Retinal pigment epithelial cell (primary cell): Measurements from ENCODE around the gene PSIP1.

ENCODE experiments used
- DNase-seq: peaks from one replicate; pipeline ENCODE4 v3.0.0-alpha.2; 2010; ENCODE audit warnings: low read depth
- H3K4me3 ChIP-seq: 2 replicates; pipeline ENCODE4 v1.5.1; 2011; ENCODE audit warnings: mild to moderate bottlenecking, low read length, control low read depth, moderate library complexity
- TF ChIP-seq, protein P1 (sequence below): conservative IDR thresholded peaks from 2 replicates; pipeline ENCODE4 v1.5.1; 2011; ENCODE audit warnings: low read depth, low read length, control low read depth, inconsistent platforms

PSIP1 gene

DNA sequence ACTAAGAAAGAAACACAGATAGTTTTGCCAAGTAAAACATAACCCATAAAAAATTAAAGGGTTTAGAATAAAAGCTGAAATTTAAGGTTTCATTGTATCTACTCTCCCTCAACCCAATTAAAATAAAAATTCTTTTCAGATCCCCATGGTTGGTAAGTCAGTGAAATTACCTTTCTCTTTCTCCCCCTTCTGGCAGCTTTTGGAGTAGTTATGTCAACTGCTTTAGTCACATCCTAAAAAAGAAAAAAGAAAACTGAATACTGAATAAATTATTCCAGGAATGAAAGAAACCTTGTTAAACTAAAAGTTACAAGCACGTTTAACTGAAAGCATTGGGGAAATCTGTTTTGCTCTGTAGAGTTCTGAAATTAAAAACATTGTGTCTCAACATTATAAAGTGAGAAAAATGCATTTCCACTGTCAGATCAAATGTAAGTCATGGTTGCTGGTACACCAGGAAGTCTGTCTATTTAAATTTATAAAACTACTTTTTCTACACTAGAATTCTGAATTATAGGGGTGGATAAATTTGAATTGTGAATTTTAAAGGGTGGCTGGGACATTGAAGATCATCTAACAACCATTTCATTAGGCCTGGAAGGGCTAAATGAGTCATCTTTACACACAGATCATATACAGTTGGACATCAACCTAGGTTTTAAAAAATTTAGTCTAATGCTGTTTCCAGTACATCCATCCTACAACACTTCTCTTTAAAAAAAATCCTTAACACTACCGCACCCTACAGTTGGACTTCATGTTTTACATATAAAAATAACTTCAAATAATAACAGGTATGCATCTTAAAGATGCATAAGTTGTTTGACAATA lies 24.7 kb downstream of the PSIP1 start:
- no peak for DNase-seq
- H3K4me3 ChIP-seq = no peak overlapping the region
- TF ChIP-seq, protein P1, sequence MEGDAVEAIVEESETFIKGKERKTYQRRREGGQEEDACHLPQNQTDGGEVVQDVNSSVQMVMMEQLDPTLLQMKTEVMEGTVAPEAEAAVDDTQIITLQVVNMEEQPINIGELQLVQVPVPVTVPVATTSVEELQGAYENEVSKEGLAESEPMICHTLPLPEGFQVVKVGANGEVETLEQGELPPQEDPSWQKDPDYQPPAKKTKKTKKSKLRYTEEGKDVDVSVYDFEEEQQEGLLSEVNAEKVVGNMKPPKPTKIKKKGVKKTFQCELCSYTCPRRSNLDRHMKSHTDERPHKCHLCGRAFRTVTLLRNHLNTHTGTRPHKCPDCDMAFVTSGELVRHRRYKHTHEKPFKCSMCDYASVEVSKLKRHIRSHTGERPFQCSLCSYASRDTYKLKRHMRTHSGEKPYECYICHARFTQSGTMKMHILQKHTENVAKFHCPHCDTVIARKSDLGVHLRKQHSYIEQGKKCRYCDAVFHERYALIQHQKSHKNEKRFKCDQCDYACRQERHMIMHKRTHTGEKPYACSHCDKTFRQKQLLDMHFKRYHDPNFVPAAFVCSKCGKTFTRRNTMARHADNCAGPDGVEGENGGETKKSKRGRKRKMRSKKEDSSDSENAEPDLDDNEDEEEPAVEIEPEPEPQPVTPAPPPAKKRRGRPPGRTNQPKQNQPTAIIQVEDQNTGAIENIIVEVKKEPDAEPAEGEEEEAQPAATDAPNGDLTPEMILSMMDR = peak; percentile 67

DNA sequence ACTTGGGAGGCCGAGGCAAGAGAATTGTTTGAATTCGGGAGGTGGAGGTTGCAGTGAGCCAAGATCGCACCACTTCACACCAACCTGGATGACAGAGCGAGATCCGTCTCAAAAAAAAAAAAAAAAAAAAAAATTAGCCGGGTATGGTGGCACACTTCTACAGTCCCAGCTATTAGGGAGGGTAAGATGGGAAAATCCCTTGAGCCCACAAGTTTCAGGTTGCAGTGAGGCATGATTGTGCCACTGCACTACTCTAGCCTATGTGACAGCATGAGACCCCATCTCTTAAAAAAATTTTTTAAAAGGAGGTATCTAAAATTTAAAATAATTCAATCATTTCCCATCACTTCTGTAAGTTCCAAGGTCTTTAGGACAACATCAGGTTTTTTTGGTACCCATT lies 26.0 kb downstream of the PSIP1 start:
- TF ChIP-seq, protein P1 = no peak
- no peak for DNase-seq
- no peak overlapping the region for H3K4me3 ChIP-seq

DNA sequence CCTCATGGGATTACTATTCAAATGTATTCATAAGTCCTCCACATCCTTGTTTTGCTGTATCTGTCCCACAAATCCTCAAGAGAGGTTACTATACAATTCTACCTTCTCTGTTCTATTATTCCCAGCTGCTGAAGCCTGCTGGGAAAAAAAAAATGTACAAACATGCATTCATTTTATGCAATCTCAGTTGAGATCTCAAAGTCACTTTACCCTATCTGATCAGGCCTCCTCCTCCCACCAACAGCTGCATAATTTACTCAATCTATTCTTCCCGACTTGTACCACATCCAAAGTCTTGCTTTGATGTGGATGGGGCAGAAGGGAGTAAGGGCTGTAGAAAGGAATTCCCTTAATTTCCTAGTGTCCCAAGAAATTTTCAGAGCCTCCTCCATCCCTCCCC lies 28.6 kb downstream of the PSIP1 start:
- no peak overlapping the region for H3K4me3 ChIP-seq
- no peak for DNase-seq
- TF ChIP-seq, protein P1 = no peak

DNA sequence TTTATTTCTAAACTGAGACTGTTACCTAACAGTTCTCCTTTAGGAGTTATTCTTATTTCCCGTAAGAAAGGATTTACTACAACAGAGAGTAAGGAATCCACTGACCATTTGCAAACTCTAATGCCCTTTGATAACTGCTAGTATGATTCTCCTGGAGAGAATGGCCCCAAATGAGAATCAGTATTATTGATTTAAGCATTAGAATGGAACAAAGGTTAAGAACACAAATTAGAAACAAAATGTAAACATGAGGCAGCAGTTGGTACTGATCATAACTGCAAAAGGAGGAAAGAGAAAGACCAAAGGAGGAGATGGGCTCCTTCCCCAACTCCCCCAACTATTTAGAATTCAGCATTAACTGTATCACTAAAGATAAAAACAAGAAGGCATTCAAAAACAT lies 30.7 kb downstream of the PSIP1 start:
- no peak for DNase-seq
- TF ChIP-seq, protein P1 = no peak
- no peak overlapping the region for H3K4me3 ChIP-seq

DNA sequence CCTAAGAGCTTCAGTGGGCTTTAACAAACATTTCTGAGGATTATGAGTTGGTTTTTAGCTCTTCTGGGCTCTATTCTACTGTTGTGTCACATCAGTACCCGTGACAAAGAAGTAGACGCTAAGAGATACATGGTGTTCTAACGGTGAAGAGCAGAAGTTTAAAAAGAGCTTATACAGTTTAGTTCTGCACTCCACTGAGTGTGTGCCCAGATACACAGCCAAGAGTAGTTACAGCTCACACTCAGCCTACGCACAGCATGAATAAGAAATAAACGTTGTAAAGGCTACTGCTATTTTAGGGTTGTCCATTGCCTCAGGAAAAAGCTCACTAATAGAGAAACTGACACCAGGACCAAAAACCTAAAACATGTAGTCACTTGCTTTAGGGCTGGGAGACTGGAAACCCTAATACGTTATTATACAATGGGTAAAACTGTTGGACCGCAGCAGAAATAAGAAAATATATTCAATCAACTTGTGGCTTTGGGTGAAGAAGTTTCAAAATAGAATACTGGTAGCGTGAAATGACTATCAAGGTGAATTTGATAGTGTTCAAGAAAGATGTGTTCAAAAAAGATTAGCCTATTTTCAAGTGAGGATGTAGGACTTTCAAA lies 34.7 kb downstream of the PSIP1 start:
- no peak overlapping the region for H3K4me3 ChIP-seq
- DNase-seq = no peak
- TF ChIP-seq, protein P1 = no peak

DNA sequence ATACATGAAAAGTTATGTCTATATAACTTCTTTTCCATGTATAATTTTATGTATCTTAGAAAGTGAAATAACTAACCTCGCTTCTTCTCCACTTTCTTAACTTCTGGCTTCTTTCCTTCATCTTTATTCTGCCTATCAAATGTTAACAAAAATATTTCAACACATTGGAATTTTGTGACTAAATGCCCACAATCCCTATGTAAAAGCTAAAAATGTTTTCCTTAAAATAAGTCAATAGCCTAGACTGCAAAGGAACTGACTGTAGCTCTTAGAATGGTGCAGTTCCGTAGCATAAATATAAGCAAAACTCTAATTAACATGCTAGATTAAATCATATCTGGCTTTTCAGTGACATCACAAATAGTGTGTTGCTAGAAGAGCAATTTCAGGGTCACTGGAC lies 40.9 kb downstream of the PSIP1 start:
- H3K4me3 ChIP-seq = no peak overlapping the region
- TF ChIP-seq, protein P1 = no peak
- DNase-seq = no peak

DNA sequence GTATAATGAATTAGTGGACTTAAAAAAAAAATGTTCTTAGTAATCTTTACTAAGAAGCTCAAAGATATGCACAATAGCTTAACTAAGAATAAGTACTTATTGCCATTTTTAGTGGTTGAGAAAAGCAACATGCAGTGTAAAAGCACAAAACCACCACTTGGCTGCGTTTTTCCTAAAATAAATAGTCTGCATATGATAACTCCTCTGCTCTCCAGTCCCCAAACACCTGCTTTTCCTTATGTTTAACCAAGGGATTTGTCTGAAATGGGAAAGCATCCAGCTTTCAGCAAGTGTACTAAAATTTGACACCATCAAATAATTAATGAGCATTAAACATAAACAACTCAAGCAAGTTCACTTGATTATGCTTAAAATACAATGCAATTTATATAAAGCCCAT lies 41.4 kb downstream of the PSIP1 start:
- H3K4me3 ChIP-seq = no peak overlapping the region
- TF ChIP-seq, protein P1 = peak; percentile 1
- no peak for DNase-seq
